CD4-positive, alpha-beta T cell treated with Interleukin-6 at 100 ng/mL for 8 hours (primary cell): ENCODE results near the gene RAB42.
A peak's percentile ranks its signal among the peaks of the same experiment; 100 is the strongest.
"Not testable (repeated sequence)": the region's sequence is repeated elsewhere in the genome, so short reads cannot be mapped to it uniquely, and the experiment has no call there.

Experiments
- DNase-seq: peaks from one replicate; pipeline ENCODE4 v3.0.0-alpha.2; 2020; ENCODE audit warnings: mixed read lengths, low spot score

Gene RAB42, protein sequence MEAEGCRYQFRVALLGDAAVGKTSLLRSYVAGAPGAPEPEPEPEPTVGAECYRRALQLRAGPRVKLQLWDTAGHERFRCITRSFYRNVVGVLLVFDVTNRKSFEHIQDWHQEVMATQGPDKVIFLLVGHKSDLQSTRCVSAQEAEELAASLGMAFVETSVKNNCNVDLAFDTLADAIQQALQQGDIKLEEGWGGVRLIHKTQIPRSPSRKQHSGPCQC

GRCh38 chr1:28591708-28592320 lies at the start of gene RAB42:
RAB42 (plus strand) TSS chr1:28592265; CDS start chr1:28592512, 247 bp downstream.
- no peak for DNase-seq

DNA sequence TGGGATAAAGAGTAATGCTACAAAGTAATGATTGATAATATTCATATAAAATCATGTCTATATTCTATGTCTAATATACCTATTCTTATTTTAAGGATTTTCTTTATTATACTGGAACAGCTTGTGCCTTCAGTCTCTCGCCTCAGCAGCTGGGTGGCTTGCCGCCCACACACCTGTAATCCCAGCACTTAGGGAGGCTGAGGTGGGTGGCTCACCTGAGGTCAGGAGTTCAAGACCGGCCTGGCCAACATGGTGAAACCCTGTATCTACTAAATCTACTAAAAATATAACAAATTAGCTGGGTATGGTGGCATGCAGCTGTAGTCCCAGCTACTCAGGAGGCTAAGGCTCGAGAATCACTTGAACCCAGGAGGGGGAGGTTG lies 46.8 kb upstream of the RAB42 start:
- no peak for DNase-seq

- no peak for DNase-seq
Observed at GRCh38 chr1:28548318-28548717, 43.7 kb upstream of the RAB42 start.

- no peak for DNase-seq
Observed at GRCh38 chr1:28551381-28551780, 40.7 kb upstream of the RAB42 start.

GRCh38 chr1:28552758-28553663 lies 39.1 kb upstream of the RAB42 start, which contains the start of gene TRNAU1AP:
TRNAU1AP (plus strand) TSS chr1:28553085; CDS start chr1:28553111, 26 bp downstream.
- peak; percentile 97 for DNase-seq

GRCh38 chr1:28560886-28561285 lies 31.2 kb upstream of the RAB42 start:
- no peak for DNase-seq

GRCh38 chr1:28564310-28564709 lies 27.8 kb upstream of the RAB42 start:
- no peak for DNase-seq

DNA sequence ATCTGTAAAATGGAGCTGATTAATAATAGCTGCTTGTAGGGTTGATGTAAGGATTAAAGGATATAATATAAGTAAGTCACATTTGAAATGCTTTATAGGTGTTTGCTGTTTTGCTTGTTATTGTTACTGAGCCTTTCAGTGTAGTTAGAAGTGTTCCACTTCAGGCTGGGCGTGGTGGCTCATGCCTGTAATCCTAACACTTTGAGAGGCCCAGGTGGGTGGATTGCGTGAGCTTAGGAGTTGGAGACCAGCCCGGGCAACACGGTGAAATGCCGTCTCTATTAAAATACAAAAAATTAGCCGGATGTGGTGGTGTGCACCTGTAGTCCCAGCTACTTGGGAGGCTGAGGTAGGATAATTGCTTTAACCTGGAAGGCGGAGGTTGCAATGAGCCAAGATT lies 27.0 kb upstream of the RAB42 start:
- DNase-seq = no peak

GRCh38 chr1:28565726-28566125 lies 26.3 kb upstream of the RAB42 start:
- DNase-seq = no peak

DNA sequence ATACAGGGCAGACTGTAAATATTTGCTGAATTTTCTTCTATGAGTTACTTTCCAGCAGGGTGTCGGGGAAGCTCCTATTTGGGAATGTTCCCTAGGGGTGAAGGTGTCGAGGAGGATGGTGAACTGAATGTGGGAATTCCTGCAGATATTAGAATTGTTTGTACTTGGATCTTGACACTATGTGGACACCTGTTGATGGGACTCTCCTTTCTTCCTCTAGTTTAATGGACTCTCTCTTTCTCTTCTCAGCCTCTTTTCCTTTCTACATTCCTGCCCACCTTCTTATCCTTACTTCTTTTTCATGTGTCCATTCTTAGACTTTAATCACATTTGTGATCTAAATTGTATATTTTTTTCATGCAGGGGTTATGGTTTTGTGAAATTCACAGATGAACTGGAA lies 25.1 kb upstream of the RAB42 start:
- DNase-seq = no peak

GRCh38 chr1:28571911-28572310 lies 20.2 kb upstream of the RAB42 start:
- no peak for DNase-seq

DNA sequence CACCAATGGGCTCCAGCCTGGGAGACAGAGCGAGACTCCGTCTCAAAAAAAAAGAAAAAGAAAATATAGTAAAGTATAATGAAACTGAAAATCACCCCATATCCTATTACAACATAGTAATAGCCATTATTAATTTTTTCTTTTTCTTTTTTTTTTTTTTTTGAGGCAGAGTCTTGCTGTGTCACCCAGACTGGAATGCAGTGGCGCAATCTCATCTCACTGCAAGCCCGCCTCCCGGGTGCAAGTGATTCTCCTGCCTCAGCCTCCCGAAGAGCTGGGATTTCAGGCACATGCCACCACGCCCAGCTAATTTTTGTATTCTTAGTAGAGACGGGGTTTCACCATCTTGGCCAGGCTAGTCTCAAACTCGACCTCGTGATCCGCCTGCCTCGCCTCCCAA lies 19.2 kb upstream of the RAB42 start:
- DNase-seq = not testable (repeated sequence)

DNA sequence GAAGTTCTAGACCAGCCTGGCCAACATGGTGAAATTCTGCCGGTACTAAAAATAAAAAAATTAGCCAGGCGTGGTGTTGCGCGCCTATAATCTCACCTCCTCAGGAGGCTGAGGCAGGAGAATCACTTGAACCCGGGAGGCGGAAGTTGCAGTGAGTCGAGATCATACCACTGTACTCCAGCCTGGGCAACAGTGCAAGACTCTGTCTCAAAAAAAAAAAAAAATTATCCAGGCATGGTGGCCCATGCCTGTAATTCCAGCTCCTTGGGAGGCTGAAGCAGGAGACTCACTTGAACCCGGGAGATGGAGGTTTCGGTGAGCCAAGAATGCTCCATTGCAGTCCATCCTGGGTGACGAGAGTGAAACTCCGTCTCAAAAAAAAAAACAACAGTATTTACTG lies 18.5 kb upstream of the RAB42 start:
- DNase-seq = no peak

GRCh38 chr1:28577052-28577678 lies 14.9 kb upstream of the RAB42 start:
- DNase-seq = no peak

DNA sequence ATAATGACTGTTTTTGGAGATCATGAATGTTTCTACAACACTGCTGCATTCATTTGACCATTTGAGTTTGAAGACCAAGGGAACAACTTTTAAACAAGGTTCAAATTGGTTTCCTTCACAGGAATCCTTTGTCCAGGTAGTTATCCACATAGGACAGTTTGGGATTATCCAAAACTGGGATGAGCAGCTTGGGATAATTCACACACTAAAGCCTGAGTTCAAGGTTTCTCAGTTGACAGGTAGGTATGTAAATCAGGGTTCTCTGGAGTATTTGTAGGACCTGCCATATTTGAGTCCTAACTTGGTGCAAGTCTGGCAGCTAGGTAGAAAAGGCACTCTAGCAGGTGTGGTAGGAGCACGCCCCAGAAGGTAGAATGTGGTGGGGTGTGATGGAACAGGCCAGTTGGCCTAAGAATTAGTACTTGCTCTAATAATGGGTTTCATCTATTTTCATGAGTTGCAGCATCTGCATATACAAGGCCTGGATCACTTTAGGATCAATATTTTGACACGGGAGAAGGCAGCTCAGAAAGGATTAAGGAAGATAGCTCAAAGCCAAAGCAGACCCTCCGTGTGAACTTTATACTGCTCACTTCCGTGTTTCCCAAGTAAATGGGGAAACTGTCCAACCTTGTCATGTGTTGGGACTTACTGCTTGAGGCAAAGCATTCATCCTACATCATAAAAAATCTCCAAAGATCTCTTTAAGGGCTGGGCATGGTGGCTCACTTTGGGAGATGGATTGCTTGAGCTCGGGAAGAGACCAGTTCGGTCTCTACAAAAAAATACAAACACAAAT lies 14.1 kb upstream of the RAB42 start:
- no peak for DNase-seq

DNA sequence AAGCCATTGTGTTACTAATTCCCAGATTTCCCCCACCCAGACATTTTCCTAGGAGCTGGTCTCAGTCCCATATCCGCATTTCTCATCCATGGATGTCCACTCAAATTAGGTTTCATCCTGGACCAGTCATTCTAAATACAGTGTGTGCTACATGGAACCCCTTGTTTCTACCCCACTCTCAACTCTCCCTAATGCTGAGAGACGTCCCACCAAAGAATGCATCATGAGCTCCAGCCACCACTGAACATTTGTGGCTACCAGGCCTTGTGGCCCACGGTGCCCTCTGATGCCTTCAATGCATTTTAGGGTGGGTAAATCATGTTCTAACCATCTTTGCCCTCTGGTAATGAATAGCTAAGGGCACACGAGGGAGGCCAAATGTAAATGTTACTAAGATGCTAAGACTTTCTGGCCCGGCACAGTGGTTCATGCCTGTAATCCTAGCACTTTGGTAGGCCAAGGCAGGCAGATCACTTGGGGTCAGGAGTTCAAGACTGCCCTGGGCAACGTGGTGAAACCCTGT lies 13.3 kb upstream of the RAB42 start:
- no peak for DNase-seq

- DNase-seq = no peak
Observed at GRCh38 chr1:28579401-28579800, 12.7 kb upstream of the RAB42 start.

GRCh38 chr1:28580722-28581530 lies 11.1 kb upstream of the RAB42 start:
- peak; percentile 66 for DNase-seq

DNA sequence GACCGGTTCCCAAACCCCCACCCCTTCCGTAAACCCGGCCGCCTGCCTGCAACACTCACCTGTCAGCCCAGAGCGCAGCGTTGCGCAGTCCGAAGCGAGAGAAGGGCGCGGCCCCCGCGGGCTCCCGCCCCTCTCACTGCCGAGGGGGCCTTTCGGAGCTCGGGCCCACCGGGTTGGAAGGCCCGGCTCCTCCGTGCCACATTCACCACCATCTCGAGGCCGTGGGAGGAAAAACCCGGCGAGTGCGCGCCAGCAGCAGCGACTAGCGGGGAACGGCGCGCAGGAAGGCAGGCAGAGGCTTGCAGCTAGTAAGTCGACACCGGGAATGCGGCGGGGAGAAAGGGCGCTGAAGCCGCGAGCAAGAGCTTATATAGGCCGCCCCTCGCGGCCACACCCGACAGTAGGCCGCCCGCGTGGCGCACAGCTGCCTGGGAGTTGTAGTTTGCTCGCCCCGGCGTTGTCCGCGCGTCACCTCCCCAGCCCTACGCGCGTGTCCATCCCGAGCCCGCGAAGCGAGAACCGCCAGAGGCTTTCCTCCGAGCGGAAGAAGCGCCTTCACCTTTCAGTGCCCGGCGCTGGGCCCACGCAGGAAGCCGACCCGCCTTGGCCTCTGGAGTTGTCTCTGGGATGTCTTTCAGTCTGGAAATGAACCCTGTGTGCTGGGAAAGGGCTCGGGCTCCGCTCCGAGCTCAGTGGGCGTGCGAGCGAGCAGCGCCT lies 10.4 kb upstream of the RAB42 start:
- peak; percentile 94 for DNase-seq

DNA sequence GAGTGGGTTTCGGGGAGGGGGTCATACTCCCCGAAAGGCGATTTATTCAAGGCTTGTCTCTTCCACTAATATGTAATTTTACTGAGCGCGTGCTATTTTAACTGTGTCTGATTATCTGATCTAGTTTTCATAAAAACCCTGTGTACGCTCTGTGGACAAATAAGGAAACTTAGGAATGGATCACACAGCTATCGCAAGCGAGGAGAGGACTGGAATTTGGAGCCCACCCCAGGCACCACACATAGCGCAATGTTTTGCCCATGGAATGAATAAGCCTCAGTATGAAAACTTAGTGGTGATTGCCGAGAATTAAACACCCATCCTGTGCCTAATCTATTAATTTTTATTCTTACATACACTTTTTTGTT lies 9.8 kb upstream of the RAB42 start:
- no peak for DNase-seq
